Stomach (tissue), 9 donors: ENCODE measurements around the gene CKLF. TPM values are rescaled to one million over a fixed set of nuclear protein-coding genes. Genes with fewer than 3 reads are reported as not detected.

Source experiments
- DNase-seq, 2 donors: peaks; one replicate each; pipeline versions ENCODE4 v3.0.0 to v3.0.0-alpha.2; 2013 to 2019
- H3K27ac ChIP-seq, 5 donors: fragments of 200-600 bp in 4 of 5; sonication (generic) in 4 of 5; one replicate each; pipeline ENCODE4 v1.5.1; 2013 to 2019; ENCODE audit warnings: mild to moderate bottlenecking in 1 of 5, moderate library complexity in 1 of 5
- H3K27me3 ChIP-seq, 3 donors: fragments of 200-600 bp; sonication (generic); one replicate each; pipeline ENCODE4 v1.5.1; 2017 to 2019; ENCODE audit warnings: mixed run types in 1 of 3
- H3K36me3 ChIP-seq, 4 donors: fragments of 200-600 bp; sonication (generic); 1 replicate in 3 of 4; 2 replicates in 1 of 4; pipeline ENCODE4 v1.5.1; 2016 to 2019
- H3K4me1 ChIP-seq, 4 donors: fragments of 200-600 bp; sonication (generic); one replicate each; pipeline ENCODE4 v1.5.1; 2016 to 2019
- H3K4me3 ChIP-seq, 4 donors: fragments of 200-600 bp; sonication (generic) in 3 of 4; one replicate each; pipeline ENCODE4 v1.5.1; 2016 to 2019; ENCODE audit warnings: mild to moderate bottlenecking in 1 of 4
- H3K9me3 ChIP-seq, 4 donors: fragments of 200-600 bp; sonication (generic); one replicate each; pipeline ENCODE4 v1.5.1; 2016 to 2019
- EP300 ChIP-seq: sonication (generic); formaldehyde crosslinking; IDR thresholded peaks from one replicate; pipeline ENCODE4 v1.6.1; 2017; ENCODE audit warnings: antibody characterized with exemption
- POLR2A ChIP-seq, 4 donors: fragments of 450-650 bp; IDR thresholded peaks; one replicate each; pipeline ENCODE4 v1.6.1; 2016; ENCODE audit warnings: antibody characterized with exemption in 4 of 4, control low read depth in 2 of 4, mild to moderate bottlenecking in 1 of 4, moderate library complexity in 1 of 4
- POLR2AphosphoS5 ChIP-seq, 3 donors: sonication (generic); formaldehyde crosslinking; IDR thresholded peaks; one replicate each; pipeline ENCODE4 v1.6.1; 2016; ENCODE audit warnings: antibody characterized with exemption in 3 of 3
- WGBS, 5 donors: extraction: QIAGEN DNeasy Blood & Tissue Kit in 3 of 5; methylation state at CpG; one replicate each; pipeline versions ENCODE4 v1.1.5 to v1.1.7; 2013 to 2018; 5-methylcytosine and 5-hydroxymethylcytosine counted together
- intact Hi-C: fragments of 100-400 bp; cut with DNase I; formaldehyde crosslinking; loops from one replicate; pipeline ENCODE4 v1.15.1; 2023; ENCODE audit warnings: low total_unique reads
- polyA plus RNA-seq, 3 donors: library from polyadenylated mRNA; stranded (reverse); fragments of 200-250 nt; gene quantifications; one replicate each; pipeline ENCODE4 v1.2.3, GENCODE V29; 2013
- total RNA-seq, 5 donors: library from RNA; depleted of rRNA; stranded (reverse); fragments of >200 nt; gene quantifications; one replicate each; pipeline versions ENCODE4 v1.1.0 to v1.2.3, GENCODE V29; 2014 to 2016
- TF ChIP-seq, protein P1 (sequence below), 7 experiments: fragments of 450-650 bp in 4 of 7; fragments of 200-600 bp in 3 of 7; sonication (generic) in 3 of 7; IDR thresholded peaks; one replicate each; pipeline ENCODE4 v1.5.1; 2016 to 2019; ENCODE audit warnings: antibody characterized with exemption in 7 of 7, control low read depth in 2 of 7, mild to moderate bottlenecking in 1 of 7
- donor health status: healthy with polysubstance abuse.
- donor health status: Bipolar disorder and iron deficiency.
- donor health status: healthy.

Gene CKLF
- total and polyA plus RNA-seq, 8 donors: 4.1 to 35.7 (median 25.2) TPM; not detected in 1

DNA sequence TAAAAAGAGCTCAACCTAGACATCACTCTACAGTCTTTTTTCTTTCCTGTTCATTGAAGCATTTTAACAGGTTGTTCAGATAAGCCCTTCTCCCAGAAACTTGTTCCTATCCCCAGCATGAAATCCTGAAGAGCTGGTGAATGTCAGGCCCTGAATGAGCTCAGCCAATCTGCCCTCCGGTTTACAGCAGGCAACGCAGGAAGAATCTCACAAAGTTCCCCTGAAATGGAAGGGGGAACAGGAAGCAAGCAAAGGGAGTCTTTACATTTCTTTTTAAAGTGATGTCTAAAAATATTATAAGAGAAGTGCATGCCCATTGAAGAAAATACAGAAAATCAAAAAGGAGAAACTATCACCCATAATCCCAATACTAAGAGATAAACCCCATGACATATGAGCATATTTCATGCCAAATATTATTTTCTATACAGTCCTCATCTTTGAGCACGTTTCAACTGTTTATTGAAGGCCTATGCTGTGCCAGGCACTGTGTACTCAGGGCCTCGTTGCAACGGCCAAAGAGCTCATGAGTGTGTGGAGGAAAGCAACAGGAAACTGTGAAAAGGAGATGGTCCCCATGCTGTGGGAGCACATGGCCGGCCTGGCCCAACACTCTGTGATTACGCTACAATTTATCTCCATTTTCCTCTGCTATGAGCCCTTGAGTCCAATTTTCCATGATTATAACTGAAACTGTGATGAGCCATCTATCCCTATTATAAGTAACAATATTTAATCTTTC is 8.2 kb upstream of the CKLF start:
- Histone ChIP-seq H3K27ac (peak overlapping the region in 1 of 5 donors; percentile 8), H3K36me3 (peaks cover 3 to 79% (median 59%) of the 10 kb centered on the region in 4 donors)

DNA sequence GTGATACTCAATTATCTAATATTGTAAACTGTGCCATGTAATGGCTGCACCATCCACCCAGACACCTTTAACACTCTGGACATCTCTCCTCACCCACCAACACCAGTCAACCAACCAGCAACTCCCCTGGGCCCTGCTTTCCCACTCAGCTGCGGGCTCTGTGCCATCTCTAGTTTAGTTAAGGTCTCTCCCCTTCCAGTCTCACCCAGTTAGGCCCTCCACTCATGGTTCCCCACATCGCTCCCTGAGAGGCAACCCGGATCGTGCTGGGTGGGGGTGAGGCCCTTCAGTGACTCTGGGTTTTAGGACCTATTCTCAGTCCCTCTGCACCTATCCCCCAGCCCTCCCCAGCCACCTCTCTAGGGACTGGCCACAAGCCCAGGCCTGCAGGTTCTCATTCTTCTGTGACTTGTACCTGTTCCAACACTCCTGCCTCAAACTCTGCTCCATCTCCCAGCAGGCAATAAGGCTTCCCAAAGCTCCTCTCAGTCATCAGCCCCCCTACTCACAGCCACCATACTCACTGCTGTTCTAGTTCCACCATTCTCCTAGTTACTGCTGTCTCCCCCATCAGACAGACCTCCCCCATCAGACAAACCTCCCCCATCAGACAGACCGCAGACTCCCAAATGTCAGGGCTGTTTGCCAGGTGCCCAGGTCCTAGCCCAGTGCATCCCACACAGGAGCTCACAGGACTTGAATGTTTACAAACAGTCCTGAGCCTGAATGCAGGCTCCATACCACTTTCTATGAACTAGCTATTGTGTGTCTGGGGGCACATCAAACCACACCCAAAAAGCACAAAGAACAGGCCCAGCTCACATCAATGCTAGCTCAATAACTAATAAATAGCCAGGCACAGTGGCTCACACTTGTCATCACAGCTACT is 5.0 kb upstream of the CKLF start:
- Histone ChIP-seq H3K4me3 (no peak overlapping the region), H3K36me3 (peaks cover 0 to 50% (median 33%) of the 10 kb centered on the region in 4 donors), H3K9me3 (no peaks in the 10 kb centered on the region), H3K27me3 (no peaks in the 10 kb centered on the region), H3K27ac (peak overlapping the region in 1 of 5 donors; percentile 94), H3K4me1 (peaks cover 21 to 51% (median 34%) of the 10 kb centered on the region in 4 donors)
- 90 to 99% (median 94%) methylated on average over 5 of the region's 5 CpGs for whole genome bisulfite sequencing, 5 donors
- intact Hi-C loops: no loop called here
- DNase-seq: no peak
- TF ChIP-seq POLR2AphosphoS5 (IDR thresholded peaks at IDR 0.05): no peak
- no peak for TF ChIP-seq EP300
- TF ChIP-seq POLR2A (IDR thresholded peaks at IDR 0.05): no peak
- TF ChIP-seq, protein P1, sequence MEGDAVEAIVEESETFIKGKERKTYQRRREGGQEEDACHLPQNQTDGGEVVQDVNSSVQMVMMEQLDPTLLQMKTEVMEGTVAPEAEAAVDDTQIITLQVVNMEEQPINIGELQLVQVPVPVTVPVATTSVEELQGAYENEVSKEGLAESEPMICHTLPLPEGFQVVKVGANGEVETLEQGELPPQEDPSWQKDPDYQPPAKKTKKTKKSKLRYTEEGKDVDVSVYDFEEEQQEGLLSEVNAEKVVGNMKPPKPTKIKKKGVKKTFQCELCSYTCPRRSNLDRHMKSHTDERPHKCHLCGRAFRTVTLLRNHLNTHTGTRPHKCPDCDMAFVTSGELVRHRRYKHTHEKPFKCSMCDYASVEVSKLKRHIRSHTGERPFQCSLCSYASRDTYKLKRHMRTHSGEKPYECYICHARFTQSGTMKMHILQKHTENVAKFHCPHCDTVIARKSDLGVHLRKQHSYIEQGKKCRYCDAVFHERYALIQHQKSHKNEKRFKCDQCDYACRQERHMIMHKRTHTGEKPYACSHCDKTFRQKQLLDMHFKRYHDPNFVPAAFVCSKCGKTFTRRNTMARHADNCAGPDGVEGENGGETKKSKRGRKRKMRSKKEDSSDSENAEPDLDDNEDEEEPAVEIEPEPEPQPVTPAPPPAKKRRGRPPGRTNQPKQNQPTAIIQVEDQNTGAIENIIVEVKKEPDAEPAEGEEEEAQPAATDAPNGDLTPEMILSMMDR (IDR thresholded peaks at IDR 0.05): no peak

More for the DNA sequence above, 8.2 kb upstream of the CKLF start:
- WGBS, 5 donors: 58 to 67% (median 63%) methylated on average over 7 of the region's 7 CpGs
- no peaks in the 10 kb centered on the region for H3K27me3 ChIP-seq
- H3K4me1 ChIP-seq: peaks cover 4 to 27% (median 12%) of the 10 kb centered on the region in 4 donors
- no peak for DNase-seq
- intact Hi-C loops: no loop called here
- no peak overlapping the region for H3K4me3 ChIP-seq
- TF ChIP-seq EP300: no peak
- no peak for TF ChIP-seq POLR2A (IDR thresholded peaks at IDR 0.05)
- TF ChIP-seq, protein P1 (IDR thresholded peaks at IDR 0.05): no peak
- TF ChIP-seq POLR2AphosphoS5 (IDR thresholded peaks at IDR 0.05): no peak
- no peaks in the 10 kb centered on the region for H3K9me3 ChIP-seq

DNA sequence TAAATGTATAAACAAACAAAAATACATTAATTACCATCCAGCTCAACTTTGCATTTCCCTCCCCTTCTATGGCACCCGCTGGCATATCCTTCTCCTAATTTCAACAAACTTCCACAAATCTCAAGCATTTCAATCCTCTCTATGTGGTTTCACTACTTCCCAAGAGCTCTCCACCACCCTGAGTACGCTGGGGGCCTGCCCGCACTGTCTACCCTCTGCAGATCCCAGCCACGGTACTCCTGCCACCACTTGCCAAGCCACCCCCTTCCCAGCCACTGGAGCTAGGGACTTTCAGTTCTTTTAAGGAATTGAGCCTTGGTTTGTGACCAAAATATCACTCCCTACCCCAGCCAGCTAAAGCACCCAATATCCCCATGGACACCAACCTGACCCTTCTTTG is 4.3 kb upstream of the CKLF start:
- Histone ChIP-seq H3K27ac (peak overlapping the region; percentile 11 to 99 (median 93)), H3K4me1 (peaks cover 24 to 55% (median 39%) of the 10 kb centered on the region in 4 donors), H3K9me3 (no peaks in the 10 kb centered on the region), H3K4me3 (no peak overlapping the region), H3K27me3 (no peaks in the 10 kb centered on the region), H3K36me3 (peaks cover 0 to 43% (median 29%) of the 10 kb centered on the region in 4 donors)
- TF ChIP-seq POLR2A (IDR thresholded peaks at IDR 0.05) (no peak), EP300 (no peak), POLR2AphosphoS5 (IDR thresholded peaks at IDR 0.05) (no peak)
- TF ChIP-seq, protein P1 (IDR thresholded peaks at IDR 0.05): no peak
- DNase-seq: no peak
- WGBS, 5 donors: 89 to 96% (median 94%) methylated on average over 4 of the region's 4 CpGs
- intact Hi-C loops: no loop called here

DNA sequence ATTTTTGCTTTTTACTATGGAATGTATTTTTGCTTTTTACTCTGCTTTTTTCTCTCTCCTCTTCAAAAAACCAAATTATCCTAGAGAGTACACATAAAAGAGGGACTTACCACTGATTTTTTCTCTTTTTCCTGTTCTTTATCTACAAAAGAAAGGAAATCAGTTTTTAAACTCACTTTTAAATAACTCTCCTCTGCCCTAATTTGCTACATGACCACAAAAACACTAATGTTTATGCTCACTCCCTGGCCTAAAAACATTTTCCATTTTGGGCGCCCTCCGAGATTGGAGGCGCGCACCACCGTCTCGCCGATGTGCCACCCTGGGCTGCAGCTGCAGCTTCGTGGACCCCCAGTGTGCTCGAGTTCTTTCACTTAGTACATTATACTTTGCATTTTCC is 3.5 kb upstream of the CKLF start:
- intact Hi-C loops: no loop called here
- H3K4me3 ChIP-seq: peak overlapping the region; percentile 61 to 84 (median 76)
- WGBS, 5 donors: 43 to 74% (median 53%) methylated on average over 9 of the region's 9 CpGs
- peak overlapping the region; percentile 83 to 99 (median 93) for H3K27ac ChIP-seq
- peaks cover 30 to 63% (median 47%) of the 10 kb centered on the region in 4 donors for H3K4me1 ChIP-seq
- TF ChIP-seq, protein P1 (IDR thresholded peaks at IDR 0.05): no peak
- TF ChIP-seq POLR2A (IDR thresholded peaks at IDR 0.05) (no peak), POLR2AphosphoS5 (IDR thresholded peaks at IDR 0.05) (no peak), EP300 (no peak)
- no peaks in the 10 kb centered on the region for H3K27me3 ChIP-seq
- H3K9me3 ChIP-seq: no peaks in the 10 kb centered on the region
- H3K36me3 ChIP-seq: peaks cover 0 to 35% (median 21%) of the 10 kb centered on the region in 4 donors
- DNase-seq: no peak
